Stimulated activated CD4-positive, alpha-beta T cell treated with anti-CD3 and anti-CD28 coated beads, Interleukin-2, amount 100 ng/mL, for 4 hours (primary cell): ENCODE results near the gene CSMD2.

Experiments
- DNase-seq: peaks from one replicate; pipeline ENCODE4 v3.0.0-alpha.2; 2020; ENCODE audit warnings: low read depth

Gene CSMD2

DNA sequence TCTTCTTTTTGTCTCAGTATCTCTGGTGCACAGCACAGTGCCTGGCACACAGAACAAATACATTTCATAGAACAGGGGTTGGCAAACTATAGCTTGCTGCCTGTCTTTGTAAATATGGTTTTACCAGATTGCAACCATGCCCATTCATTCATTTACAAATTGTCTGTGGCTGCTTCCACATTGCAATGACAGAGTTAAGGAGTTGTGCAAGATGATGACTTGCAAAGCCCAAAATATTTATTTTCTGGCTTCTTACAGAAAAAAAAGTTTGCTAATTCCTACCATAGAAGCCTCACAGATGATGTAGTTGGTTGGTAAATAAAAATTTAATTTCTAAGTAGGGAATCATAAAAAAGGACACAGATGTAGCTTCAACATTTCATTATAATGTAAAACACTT is 312.3 kb downstream of the CSMD2 start:
- no peak for DNase-seq

DNA sequence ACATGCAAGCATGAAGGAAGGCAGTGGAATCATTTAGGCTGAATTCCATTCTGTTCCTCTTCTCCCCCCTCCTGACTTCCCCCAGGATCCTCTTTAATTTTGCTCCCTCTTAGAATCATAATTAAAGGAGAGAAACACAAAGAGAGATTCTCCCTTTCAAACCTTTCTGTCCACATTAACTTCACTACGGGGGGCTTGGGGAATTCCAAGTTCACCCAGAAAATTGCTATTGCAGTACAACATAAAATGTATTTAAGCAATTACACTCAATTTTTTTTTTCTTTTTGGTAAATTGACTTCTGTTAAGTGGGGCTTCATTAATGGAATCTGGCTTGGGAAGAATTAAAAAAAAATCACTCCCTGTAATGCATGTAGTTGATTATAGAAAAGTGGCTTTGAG is 314.5 kb downstream of the CSMD2 start:
- no peak for DNase-seq

DNA sequence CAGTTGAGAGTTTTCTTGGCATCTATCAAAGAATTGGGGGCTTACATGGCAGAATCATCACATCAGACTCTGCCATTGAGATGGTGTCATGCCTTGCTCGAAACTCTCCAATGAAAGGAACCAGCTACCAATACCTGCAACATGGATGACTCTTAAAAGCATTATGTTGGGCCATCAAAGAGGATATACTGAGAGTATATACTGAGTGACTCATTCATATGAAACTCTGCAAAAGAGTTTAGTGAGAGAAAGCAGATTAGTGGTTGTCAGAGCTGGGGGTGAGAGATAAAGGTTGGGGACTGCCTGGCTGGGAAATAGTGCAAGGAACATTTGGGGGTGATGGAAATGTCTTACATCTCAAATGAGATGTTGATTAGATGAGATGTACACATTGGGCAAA is 315.8 kb downstream of the CSMD2 start:
- DNase-seq, result no peak

- DNase-seq, result no peak
Observed at GRCh38 chr1:33848205-33848937, 316.7 kb downstream of the CSMD2 start.

DNA sequence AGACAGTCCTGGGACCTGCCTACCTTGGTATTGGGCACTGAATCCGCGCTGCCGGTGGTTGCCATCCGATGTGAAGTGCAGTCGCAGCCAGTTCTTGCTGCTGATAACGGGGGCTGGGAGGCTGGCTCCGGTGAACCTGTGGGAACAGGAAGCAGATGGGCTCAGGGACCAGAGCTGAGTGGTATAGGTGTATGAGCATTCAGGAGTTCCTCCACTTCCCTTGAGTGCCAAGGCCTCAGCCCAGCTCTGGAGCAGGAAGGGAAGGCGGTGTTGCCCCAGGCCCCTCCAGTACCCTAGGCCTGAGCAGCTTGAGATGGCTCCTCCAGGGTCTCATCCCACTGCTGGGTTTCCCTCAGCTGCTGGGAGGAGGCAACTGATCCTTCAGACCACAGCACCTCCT is 318.2 kb downstream of the CSMD2 start:
- DNase-seq, result no peak

GRCh38 chr1:33844166-33844565 is 320.9 kb downstream of the CSMD2 start:
- no peak for DNase-seq

GRCh38 chr1:33842348-33842747 is 322.7 kb downstream of the CSMD2 start:
- no peak for DNase-seq

GRCh38 chr1:33841494-33841893 is 323.5 kb downstream of the CSMD2 start:
- DNase-seq, result no peak

DNA sequence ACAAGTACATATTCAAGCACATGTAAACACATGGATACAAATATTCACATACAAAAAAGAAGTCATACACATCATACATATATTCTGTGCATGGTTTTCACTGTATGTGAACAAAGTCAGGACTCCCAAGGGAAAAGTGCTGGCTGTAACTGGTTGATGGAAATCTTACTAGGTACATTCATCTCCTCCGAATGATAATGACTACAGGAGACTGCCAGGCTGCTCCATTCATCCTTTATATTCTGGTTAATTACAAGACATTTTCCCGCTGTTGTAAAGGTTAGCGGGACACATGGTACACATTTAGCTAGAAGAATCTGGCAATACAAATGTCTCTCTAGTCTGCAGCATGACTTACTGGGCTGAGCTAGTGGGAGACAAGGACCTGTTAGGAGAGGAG is 327.4 kb downstream of the CSMD2 start:
- DNase-seq, result no peak

DNA sequence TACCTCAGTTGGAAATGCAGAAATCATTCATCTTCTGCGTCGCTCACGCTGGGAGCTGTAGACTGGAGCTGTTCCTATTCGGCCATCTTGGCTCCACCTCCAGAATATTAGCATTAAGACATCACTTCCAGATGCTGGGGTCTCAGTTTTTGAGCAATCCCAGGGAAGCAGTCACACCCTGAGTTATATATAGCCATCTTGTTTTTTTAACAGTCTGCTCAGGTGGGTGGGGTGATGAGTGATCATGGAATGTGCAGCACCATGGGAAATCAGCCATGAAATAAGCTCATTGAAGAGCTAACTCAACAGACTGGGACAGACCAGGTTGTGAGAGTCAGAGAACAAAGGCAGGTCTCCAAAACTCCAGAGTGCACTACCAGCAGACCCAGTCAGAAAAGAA is 328.1 kb downstream of the CSMD2 start:
- DNase-seq, result no peak

- no peak for DNase-seq
Observed at GRCh38 chr1:33828654-33829053, 336.4 kb downstream of the CSMD2 start.

DNA sequence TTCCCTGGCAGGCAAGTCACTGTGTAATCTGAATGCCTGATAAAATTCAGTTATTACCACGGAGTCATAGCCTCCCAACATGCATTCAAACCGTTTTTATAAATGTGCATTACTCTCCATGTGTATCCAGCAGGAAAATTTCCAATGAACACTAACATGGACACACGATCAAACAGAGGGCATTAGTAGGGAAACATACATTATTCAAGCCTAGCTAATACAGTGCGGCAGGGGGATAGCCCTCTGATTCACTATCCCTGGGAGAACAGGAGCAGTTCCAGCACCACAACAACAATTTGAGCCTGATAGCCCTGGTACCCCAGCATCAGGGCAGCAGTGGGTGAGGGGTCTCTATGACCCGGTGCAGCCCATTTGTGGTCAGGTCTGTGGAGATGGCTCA is 337.0 kb downstream of the CSMD2 start:
- no peak for DNase-seq

DNA sequence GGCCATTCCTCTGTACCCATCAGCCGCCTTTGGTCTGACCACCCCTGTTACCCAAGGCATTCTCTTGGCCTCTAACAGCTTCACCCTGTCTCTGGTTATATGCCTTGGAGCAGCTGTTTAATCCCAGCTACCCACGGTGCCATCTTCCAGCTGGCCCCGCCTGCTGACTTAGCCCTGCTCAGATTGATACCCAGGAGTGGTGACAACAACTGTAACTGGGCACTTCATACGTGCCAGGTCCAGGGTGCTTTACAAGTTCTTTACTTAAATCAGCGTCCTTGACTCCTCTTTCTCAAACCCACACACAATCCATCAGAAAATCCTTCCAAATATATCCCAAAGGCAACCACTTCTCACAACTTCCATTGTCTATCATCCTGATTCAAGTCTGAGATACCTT is 338.3 kb downstream of the CSMD2 start:
- no peak for DNase-seq

DNA sequence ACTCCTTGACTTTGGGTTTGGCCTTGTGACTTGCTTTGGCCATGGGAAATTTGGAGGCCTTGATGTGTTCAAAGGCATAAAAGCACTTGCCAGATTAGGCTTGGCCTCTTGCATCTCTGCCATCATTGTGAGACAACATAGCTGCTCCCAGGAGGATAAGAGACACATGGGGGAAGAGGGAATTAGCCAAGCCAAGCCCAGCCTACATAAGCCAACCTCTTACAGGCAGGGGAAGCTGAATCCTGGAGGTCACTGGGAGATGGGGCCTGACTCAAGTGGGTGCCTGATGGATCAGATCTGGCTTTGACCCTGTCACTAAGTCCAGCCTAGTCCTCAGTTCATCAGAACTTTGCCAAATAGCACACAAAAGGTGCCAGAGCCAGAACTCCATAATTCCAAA is 338.7 kb downstream of the CSMD2 start:
- DNase-seq, result no peak

DNA sequence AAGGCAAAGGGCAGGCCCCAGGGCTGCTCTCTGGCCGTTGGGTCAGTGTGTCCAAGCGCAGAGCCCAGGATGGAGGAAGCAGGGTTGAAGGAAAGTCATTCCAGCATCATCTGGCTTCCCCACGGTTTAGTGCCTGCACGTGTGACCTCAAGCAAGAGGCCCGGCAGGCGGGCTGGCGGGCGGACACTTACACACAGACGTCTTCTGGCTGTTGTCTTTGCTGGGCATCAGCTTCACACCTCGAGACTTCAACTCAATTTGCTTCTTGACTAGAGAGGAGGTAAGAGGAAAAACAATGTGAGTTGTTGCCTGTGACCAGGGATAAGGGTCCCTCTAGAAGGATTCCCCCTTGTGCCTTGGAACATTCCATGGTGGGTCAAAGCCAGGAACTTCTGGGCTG is 339.5 kb downstream of the CSMD2 start:
- no peak for DNase-seq

DNA sequence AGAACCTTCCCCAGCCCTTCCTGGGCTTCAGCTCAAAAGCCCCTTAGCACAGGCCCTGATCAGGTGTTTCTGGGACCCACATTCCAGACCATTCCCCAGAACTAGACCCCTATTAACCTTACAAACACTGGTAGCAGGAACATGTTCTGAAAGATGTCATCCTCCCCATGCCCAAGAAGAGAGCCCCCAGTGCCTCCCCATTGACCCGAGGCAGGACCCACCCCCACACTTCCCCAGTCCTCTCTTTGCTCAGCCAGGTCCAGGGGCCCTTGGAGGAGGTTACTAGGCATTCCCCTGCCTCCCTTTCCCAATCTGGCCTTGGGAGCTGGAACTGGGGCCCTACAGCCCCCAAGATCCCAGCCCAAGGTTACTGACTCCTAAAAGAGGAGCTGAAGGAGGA is 340.1 kb downstream of the CSMD2 start:
- DNase-seq, result no peak

GRCh38 chr1:33824321-33824720 is 340.7 kb downstream of the CSMD2 start:
- no peak for DNase-seq

GRCh38 chr1:33823830-33824229 is 341.2 kb downstream of the CSMD2 start:
- no peak for DNase-seq

GRCh38 chr1:33823401-33823800 is 341.6 kb downstream of the CSMD2 start:
- no peak for DNase-seq

GRCh38 chr1:33822396-33822795 is 342.6 kb downstream of the CSMD2 start:
- DNase-seq, result no peak

- DNase-seq, result no peak
Observed at GRCh38 chr1:33821291-33821690, 343.7 kb downstream of the CSMD2 start.

DNA sequence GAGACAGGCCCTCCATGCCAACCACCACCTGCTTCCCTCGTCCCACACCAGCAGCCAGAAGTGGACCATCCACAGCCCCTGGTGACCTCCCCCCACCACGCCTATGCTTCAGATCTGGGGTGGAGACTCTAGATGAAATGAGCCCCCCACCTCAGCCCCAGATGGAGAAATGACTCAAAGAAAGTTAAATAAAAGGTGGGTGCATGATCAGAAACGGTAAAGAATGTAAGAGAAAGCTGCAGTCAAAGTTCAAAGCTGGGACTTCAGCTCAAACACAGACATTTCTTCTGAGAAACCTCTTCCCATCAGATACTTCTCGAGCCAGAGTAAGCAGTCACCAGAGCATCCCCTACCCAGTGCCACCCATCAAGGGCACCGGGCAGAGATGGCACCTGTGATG is 344.2 kb downstream of the CSMD2 start:
- DNase-seq, result no peak

- no peak for DNase-seq
Observed at GRCh38 chr1:33819913-33820311, 345.1 kb downstream of the CSMD2 start.

DNA sequence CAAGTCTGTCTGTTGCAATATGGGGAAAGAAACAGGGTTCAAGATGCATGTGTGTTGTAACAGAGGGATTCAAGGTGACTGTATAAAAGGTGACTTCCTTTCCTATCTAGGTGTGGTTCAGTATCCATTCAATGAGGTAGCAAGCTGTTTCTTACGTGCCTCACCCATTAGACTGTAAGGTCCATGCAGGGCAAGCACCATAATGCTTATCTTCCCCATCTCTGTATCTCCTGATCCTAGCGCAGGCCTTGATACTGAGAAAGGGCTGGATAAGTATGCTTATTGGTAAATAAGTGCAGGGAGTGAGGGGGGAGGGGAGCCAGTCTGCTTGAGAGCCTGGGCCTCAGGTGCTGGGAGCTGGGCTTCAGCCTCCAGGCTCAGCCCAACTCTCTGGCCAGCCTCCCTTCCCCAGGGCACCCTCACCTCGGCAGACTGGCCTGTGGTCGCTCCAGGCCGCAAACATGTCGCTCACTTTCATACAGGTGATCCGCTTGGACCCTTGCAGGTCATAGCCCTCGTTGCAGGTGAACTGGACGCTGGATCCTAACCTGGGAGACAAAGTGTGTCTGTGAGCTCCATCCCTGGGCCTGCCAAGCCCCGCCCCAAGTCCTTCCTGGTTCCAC is 345.6 kb downstream of the CSMD2 start:
- no peak for DNase-seq
